Measurements from ENCODE around the gene TMEM18.

DNA sequence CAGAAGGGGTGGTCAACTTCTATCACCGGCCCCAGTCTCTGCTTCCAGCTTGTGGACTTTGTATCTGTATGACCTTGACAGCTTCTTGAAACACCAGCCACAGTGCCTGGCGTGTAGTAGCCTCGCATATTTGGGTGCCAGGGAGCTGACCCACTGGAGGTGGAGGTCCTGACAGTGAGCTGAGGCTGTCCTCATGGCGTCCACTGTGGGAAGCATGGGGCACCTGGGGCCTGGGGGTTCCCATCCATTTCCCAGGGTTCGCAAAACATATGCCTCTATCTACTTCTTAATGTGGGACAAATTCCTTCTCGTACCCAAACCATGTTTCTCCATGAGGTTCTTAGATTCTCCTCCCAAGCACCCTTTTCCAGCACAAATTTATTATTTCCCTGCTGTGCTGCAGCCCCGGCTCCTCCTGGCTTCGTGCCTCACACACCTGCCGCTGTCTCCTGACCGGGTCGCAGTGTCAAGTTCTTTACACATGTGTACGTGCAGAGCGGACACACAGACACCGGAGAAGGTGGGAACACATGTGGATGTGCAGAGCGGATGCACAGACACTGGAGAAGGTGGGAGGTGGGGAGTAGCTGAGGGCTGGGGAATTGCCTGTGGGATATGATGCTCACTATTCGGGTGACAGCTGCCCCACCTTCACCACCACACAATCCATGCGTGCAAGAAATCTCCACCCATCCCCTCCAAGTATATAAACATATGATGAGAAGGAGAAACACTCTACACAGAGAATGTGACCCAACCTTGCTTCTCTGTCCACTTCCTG is 23.4 kb downstream of the TMEM18 start:
- TF ChIP-seq, protein P1, sequence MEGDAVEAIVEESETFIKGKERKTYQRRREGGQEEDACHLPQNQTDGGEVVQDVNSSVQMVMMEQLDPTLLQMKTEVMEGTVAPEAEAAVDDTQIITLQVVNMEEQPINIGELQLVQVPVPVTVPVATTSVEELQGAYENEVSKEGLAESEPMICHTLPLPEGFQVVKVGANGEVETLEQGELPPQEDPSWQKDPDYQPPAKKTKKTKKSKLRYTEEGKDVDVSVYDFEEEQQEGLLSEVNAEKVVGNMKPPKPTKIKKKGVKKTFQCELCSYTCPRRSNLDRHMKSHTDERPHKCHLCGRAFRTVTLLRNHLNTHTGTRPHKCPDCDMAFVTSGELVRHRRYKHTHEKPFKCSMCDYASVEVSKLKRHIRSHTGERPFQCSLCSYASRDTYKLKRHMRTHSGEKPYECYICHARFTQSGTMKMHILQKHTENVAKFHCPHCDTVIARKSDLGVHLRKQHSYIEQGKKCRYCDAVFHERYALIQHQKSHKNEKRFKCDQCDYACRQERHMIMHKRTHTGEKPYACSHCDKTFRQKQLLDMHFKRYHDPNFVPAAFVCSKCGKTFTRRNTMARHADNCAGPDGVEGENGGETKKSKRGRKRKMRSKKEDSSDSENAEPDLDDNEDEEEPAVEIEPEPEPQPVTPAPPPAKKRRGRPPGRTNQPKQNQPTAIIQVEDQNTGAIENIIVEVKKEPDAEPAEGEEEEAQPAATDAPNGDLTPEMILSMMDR (IDR thresholded peaks at IDR 0.05), result no peak
- TF ChIP-seq POLR2A (IDR thresholded peaks at IDR 0.05), result no peak

Data from heart left ventricle (tissue), 13 donors.